ENCODE results near the gene GOLT1B. TPM values are rescaled to one million over a fixed set of nuclear protein-coding genes. Genes with fewer than 3 reads are reported as not detected.

Gene GOLT1B
- total RNA-seq, 1 experiment from 2014 or later, result 19.0 TPM

GRCh38 chr12:21552635-21553328, 51.2 kb downstream of the GOLT1B start:
- no peak overlapping the region for H3K9ac ChIP-seq (ENCODE audit: low read length)
- H3F3A ChIP-seq (ENCODE audit: low read length, unreplicated experiment), result no peaks in the 10 kb centered on the region
- DNase-seq (no peak), ATAC-seq (no peak)
- no peaks in the 10 kb centered on the region for H3K79me2 ChIP-seq (ENCODE audit: low read length)
- ChIA-PET CTCF (no interaction called here), POLR2A (ENCODE audit: unreplicated experiment) (no interaction called here)
- BruUV-seq (replicated peaks), result no TSS peak
- H3K27me3 ChIP-seq (ENCODE audit: low read length), result no peaks in the 10 kb centered on the region
- no peaks in the 10 kb centered on the region for H3K4me1 ChIP-seq (ENCODE audit: insufficient read depth, low read length)
- no peaks in the 10 kb centered on the region for H3K9me2 ChIP-seq (replicated peaks; ENCODE audit: low read length)
- H3K36me3 ChIP-seq (ENCODE audit: low read depth, low read length), result no peaks in the 10 kb centered on the region
- no peak overlapping the region for H3K4me3 ChIP-seq (ENCODE audit: low read length)
- H2AFZ ChIP-seq (ENCODE audit: low read length), result no peak overlapping the region
- H4K20me1 ChIP-seq (ENCODE audit: low read length), result no peaks in the 10 kb centered on the region
- intact Hi-C loops (cut with micrococcal nuclease), result no loop called here
- H3K9me3 ChIP-seq (ENCODE audit: low read length), result no peaks in the 10 kb centered on the region
- TF ChIP-seq EZH2phosphoT487 (IDR thresholded peaks at IDR 0.05; ENCODE audit: borderline replicate concordance, low read length), result no peak
- TF ChIP-seq EZH2 (IDR thresholded peaks at IDR 0.05; ENCODE audit: low read length, unreplicated experiment), result no peak
- TF ChIP-seq CTCF (conservative IDR thresholded peaks at IDR 0.05; ENCODE audit: low read depth, low read length), result no peak
- H3K4me2 ChIP-seq (ENCODE audit: low read length), result no peak overlapping the region
- H3K27ac ChIP-seq (ENCODE audit: low read length), result no peak overlapping the region

- H3K9ac ChIP-seq (ENCODE audit: low read length), result no peak overlapping the region
- H3K27ac ChIP-seq (ENCODE audit: low read length), result no peak overlapping the region
- H3K4me2 ChIP-seq (ENCODE audit: low read length), result no peak overlapping the region
- no peak for ATAC-seq
- TF ChIP-seq CTCF (conservative IDR thresholded peaks at IDR 0.05; ENCODE audit: low read depth, low read length), result no peak
- TF ChIP-seq EZH2phosphoT487 (IDR thresholded peaks at IDR 0.05; ENCODE audit: borderline replicate concordance, low read length), result no peak
- TF ChIP-seq EZH2 (IDR thresholded peaks at IDR 0.05; ENCODE audit: low read length, unreplicated experiment), result no peak
- BruUV-seq (replicated peaks), result no TSS peak
- H2AFZ ChIP-seq (ENCODE audit: low read length), result no peak overlapping the region
- ChIA-PET POLR2A (ENCODE audit: unreplicated experiment) (no interaction called here), CTCF (no interaction called here)
- H3F3A ChIP-seq (ENCODE audit: low read length, unreplicated experiment), result no peaks in the 10 kb centered on the region
- H3K4me3 ChIP-seq (ENCODE audit: low read length), result no peak overlapping the region
- H3K36me3 ChIP-seq (ENCODE audit: low read depth, low read length), result no peaks in the 10 kb centered on the region
- H3K4me1 ChIP-seq (ENCODE audit: insufficient read depth, low read length), result no peaks in the 10 kb centered on the region
- intact Hi-C loops (cut with micrococcal nuclease), result no loop called here
- no peak for DNase-seq
- no peaks in the 10 kb centered on the region for H3K9me2 ChIP-seq (replicated peaks; ENCODE audit: low read length)
- no peaks in the 10 kb centered on the region for H3K27me3 ChIP-seq (ENCODE audit: low read length)
- H3K9me3 ChIP-seq (ENCODE audit: low read length), result no peaks in the 10 kb centered on the region
- no peaks in the 10 kb centered on the region for H3K79me2 ChIP-seq (ENCODE audit: low read length)
- no peaks in the 10 kb centered on the region for H4K20me1 ChIP-seq (ENCODE audit: low read length)
These were observed 51.7 kb downstream of the GOLT1B start for GRCh38 chr12:21553329-21553675.

- H3K79me2 ChIP-seq (ENCODE audit: low read length), result no peaks in the 10 kb centered on the region
- BruUV-seq (replicated peaks), result no TSS peak
- TF ChIP-seq EZH2 (IDR thresholded peaks at IDR 0.05; ENCODE audit: low read length, unreplicated experiment) (no peak), CTCF (conservative IDR thresholded peaks at IDR 0.05; ENCODE audit: low read depth, low read length) (no peak), EZH2phosphoT487 (IDR thresholded peaks at IDR 0.05; ENCODE audit: borderline replicate concordance, low read length) (no peak)
- intact Hi-C loops (cut with micrococcal nuclease), result no loop called here
- DNase-seq, result no peak
- ATAC-seq, result no peak
- ChIA-PET CTCF (no interaction called here), POLR2A (ENCODE audit: unreplicated experiment) (no interaction called here)
- no peak overlapping the region for H3K4me3 ChIP-seq (ENCODE audit: low read length)
- H3K4me2 ChIP-seq (ENCODE audit: low read length), result no peak overlapping the region
- peaks cover 17% of the 10 kb centered on the region for H3K4me1 ChIP-seq (ENCODE audit: insufficient read depth, low read length)
- no peak overlapping the region for H3K27ac ChIP-seq (ENCODE audit: low read length)
- H2AFZ ChIP-seq (ENCODE audit: low read length), result no peak overlapping the region
- no peak overlapping the region for H3K9ac ChIP-seq (ENCODE audit: low read length)
- H3K9me3 ChIP-seq (ENCODE audit: low read length), result no peaks in the 10 kb centered on the region
- H3F3A ChIP-seq (ENCODE audit: low read length, unreplicated experiment), result peaks cover 5% of the 10 kb centered on the region
- no peaks in the 10 kb centered on the region for H3K9me2 ChIP-seq (replicated peaks; ENCODE audit: low read length)
- H3K27me3 ChIP-seq (ENCODE audit: low read length), result no peaks in the 10 kb centered on the region
- H3K36me3 ChIP-seq (ENCODE audit: low read depth, low read length), result no peaks in the 10 kb centered on the region
- no peaks in the 10 kb centered on the region for H4K20me1 ChIP-seq (ENCODE audit: low read length)
These were observed 56.6 kb downstream of the GOLT1B start for GRCh38 chr12:21558100-21558679.

All from PC-3 (cell line).